Dendritic cell treated with granulocyte-macrophage colony-stimulating factor and Interleukin-4, amounts not matched to agents 40 ng/mL and 50 ng/mL, for 4 days (primary cell): ENCODE results near the gene CEACAM7.
"Not testable (repeated sequence)": the region's sequence is repeated elsewhere in the genome, so short reads cannot be mapped to it uniquely, and the experiment has no call there.

ENCODE experiments used
- H3K27ac Mint-ChIP-seq: one replicate; pipeline ENCODE4 v1.8.0; 2022; ENCODE audit warnings: mild to moderate bottlenecking, mixed read lengths
- H3K27me3 Mint-ChIP-seq: one replicate; pipeline ENCODE4 v1.8.0; 2022; ENCODE audit warnings: mild to moderate bottlenecking, mixed read lengths
- H3K36me3 Mint-ChIP-seq: one replicate; pipeline ENCODE4 v1.8.0; 2022; ENCODE audit warnings: low read depth, mixed read lengths
- H3K4me1 Mint-ChIP-seq: one replicate; pipeline ENCODE4 v1.8.0; 2022; ENCODE audit warnings: low read depth, mixed read lengths
- H3K4me3 Mint-ChIP-seq: one replicate; pipeline ENCODE4 v1.8.0; 2022; ENCODE audit warnings: mild to moderate bottlenecking, moderate library complexity, mixed read lengths
- H3K9me3 Mint-ChIP-seq: one replicate; pipeline ENCODE4 v1.8.0; 2022; ENCODE audit warnings: mixed read lengths
- intact Hi-C: fragments of 100-400 bp; cut with micrococcal nuclease; formaldehyde crosslinking; loops from one replicate; pipeline ENCODE4 v1.15.0; 2022

The CEACAM7 gene

DNA sequence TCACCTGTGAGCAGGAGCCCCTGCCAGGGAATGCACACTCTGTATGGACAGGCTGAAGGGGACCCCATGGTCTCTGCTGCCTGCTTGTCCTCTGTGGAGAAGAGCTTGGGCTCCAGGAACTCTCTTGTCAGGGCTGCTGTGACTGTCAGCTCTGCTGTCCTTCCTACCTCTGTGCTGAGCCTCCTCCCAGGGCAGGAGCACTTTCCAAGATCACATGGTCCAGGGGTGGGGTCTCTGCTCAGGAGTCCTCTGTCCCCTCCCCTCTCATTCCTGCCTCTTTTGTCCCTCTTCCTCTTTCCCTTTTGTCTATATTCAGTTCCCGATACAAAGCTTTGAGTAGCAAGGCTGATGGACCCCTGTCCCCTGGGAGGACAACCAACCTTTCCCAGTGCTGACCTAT lies at the start of gene CEACAM7:
Gene CEACAM7 (minus strand): TSS at position 173 of the 400 bp plus-strand sequence. CDS start 105 bp downstream, at position 68.
- Mint-ChIP-seq H3K4me1 (peaks cover 7% of the 10 kb centered on the region), H3K27ac (no peak within 1 kb of the TSS), H3K4me3 (no peak within 1 kb of the TSS), H3K36me3 (no peaks in the 10 kb centered on the region), H3K27me3 (peaks cover 48% of the 10 kb centered on the region), H3K9me3 (no peaks in the 10 kb centered on the region)
- intact Hi-C loops = no loop called here

DNA sequence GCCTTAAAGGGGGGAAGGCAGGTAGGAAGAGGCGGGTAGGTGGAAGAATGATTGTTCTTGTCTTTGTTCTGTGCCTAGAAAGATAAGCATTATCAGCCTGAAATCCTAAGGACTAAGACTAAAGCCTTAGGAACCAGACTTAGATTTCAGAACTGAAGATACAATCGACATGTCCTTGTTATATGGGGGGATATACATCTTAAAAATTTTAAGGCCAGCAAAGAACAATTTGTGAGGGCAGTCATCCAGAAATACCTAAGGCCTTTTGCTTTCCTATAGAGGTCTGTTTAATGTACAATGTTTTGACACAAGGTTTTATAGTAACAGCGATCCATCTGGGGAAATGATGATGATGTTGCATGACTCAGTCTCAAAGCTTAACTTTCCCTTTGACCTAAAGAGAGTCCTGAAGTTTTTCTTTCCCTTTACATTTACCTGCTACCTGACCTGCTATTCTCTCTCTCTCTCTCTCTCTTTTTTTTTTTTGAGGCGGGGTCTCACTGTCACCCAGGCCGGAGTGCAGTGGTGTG lies 47.1 kb upstream of the CEACAM7 start:
- no peaks in the 10 kb centered on the region for H3K4me1 Mint-ChIP-seq
- no peaks in the 10 kb centered on the region for H3K36me3 Mint-ChIP-seq
- H3K4me3 Mint-ChIP-seq = no peak overlapping the region
- no peak overlapping the region for H3K27ac Mint-ChIP-seq
- no peaks in the 10 kb centered on the region for H3K9me3 Mint-ChIP-seq
- peaks cover 6% of the 10 kb centered on the region for H3K27me3 Mint-ChIP-seq
- intact Hi-C loops = no loop called here

DNA sequence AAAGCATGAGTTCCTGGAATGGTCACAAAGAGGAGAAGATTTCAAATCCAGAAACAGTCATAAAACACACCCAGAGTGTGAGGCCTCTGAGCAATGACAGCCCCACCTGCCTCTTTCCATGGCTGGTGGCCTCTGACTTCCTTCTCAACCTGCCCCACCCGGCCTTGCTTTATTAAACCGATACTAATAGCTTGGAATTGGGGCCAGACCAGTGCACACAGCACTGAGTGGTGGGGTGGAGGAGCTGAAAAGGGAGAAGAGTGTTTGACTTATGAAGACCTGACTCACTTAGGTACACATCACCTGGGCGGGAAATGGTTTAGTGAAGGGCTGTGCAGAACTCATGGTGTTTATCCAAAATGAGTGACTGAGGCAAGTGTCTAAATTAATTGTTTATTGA lies 46.5 kb upstream of the CEACAM7 start:
- Mint-ChIP-seq H3K27ac (no peak overlapping the region), H3K9me3 (no peaks in the 10 kb centered on the region), H3K4me3 (no peak overlapping the region), H3K4me1 (no peaks in the 10 kb centered on the region), H3K36me3 (no peaks in the 10 kb centered on the region), H3K27me3 (peaks cover 6% of the 10 kb centered on the region)
- intact Hi-C loops = no loop called here

GRCh38 chr19:41734156-41734555 lies 46.1 kb upstream of the CEACAM7 start:
- intact Hi-C loops = no loop called here
- H3K27ac Mint-ChIP-seq = no peak overlapping the region
- peaks cover 6% of the 10 kb centered on the region for H3K27me3 Mint-ChIP-seq

GRCh38 chr19:41726493-41726892 lies 38.4 kb upstream of the CEACAM7 start:
- intact Hi-C loops = no loop called here
- H3K36me3 Mint-ChIP-seq = no peaks in the 10 kb centered on the region

More at GRCh38 chr19:41734156-41734555, 46.1 kb upstream of the CEACAM7 start:
- no peak overlapping the region for H3K4me3 Mint-ChIP-seq
- H3K4me1 Mint-ChIP-seq = no peaks in the 10 kb centered on the region
- no peaks in the 10 kb centered on the region for H3K9me3 Mint-ChIP-seq
- no peaks in the 10 kb centered on the region for H3K36me3 Mint-ChIP-seq

GRCh38 chr19:41720103-41720502 lies 32.0 kb upstream of the CEACAM7 start:
- Mint-ChIP-seq H3K4me3 (no peak overlapping the region), H3K27ac (no peak overlapping the region), H3K36me3 (no peaks in the 10 kb centered on the region), H3K4me1 (no peaks in the 10 kb centered on the region), H3K27me3 (peaks cover 16% of the 10 kb centered on the region), H3K9me3 (no peaks in the 10 kb centered on the region)
- intact Hi-C loops = no loop called here

More at GRCh38 chr19:41726493-41726892, 38.4 kb upstream of the CEACAM7 start:
- Mint-ChIP-seq H3K9me3 (no peaks in the 10 kb centered on the region), H3K4me3 (no peak overlapping the region), H3K4me1 (no peaks in the 10 kb centered on the region), H3K27ac (no peak overlapping the region), H3K27me3 (peaks cover 14% of the 10 kb centered on the region)

- no peak overlapping the region for H3K27ac Mint-ChIP-seq
Observed at GRCh38 chr19:41718761-41719160, 30.7 kb upstream of the CEACAM7 start.

GRCh38 chr19:41714598-41714997 lies 26.5 kb upstream of the CEACAM7 start:
- peaks cover 19% of the 10 kb centered on the region for H3K27me3 Mint-ChIP-seq
- H3K4me3 Mint-ChIP-seq = no peak overlapping the region
- no peaks in the 10 kb centered on the region for H3K36me3 Mint-ChIP-seq
- no peak overlapping the region for H3K27ac Mint-ChIP-seq
- H3K9me3 Mint-ChIP-seq = no peaks in the 10 kb centered on the region
- intact Hi-C loops = no loop called here
- H3K4me1 Mint-ChIP-seq = no peaks in the 10 kb centered on the region

More at GRCh38 chr19:41718761-41719160, 30.7 kb upstream of the CEACAM7 start:
- H3K4me3 Mint-ChIP-seq = no peak overlapping the region
- H3K36me3 Mint-ChIP-seq = no peaks in the 10 kb centered on the region
- H3K4me1 Mint-ChIP-seq = no peaks in the 10 kb centered on the region
- no peaks in the 10 kb centered on the region for H3K9me3 Mint-ChIP-seq
- intact Hi-C loops = no loop called here
- peaks cover 23% of the 10 kb centered on the region for H3K27me3 Mint-ChIP-seq

DNA sequence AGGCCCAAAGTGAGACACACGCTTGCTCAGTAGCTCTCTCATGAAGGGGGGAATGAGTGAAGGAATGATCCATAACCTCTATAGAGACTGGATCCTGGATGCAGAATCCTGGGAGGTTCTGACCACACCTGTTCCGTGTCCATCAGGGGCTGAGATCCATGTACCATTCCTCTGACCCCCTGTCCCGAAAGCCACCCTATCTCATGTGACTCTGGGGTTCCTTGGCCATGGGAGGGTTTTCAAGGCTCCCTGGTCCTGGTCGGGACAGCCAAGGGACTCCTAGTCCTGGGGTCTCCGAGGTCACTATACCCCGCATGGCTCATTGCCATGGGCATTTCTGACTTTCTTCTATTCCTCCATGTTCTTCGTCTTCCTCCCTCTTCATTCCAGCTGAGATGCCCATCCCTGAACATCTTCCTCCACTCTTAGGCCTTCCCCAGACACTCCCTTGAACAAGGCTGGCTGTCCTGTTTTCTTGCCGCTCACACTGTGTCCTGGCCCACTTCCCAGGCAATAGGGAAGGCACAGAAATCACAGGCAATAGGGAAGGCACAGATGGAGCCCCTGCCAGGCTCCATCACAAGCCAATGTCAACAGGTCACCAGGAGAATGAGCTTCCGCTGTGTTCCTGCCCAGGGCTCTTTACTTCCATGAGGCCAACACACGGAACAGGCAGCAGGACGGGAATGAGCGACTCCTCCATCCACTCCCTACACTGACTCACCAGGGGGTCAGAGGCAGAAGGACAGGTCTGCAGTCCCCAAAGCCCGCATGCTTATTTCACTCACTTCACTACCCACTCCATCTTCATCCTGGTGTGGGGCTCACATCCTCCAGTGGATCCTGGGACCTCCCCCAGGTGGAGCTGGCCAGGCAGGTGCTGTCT lies 23.5 kb upstream of the CEACAM7 start:
- H3K9me3 Mint-ChIP-seq = no peaks in the 10 kb centered on the region
- intact Hi-C loops = no loop called here
- H3K27ac Mint-ChIP-seq = no peak overlapping the region
- no peak overlapping the region for H3K4me3 Mint-ChIP-seq
- H3K4me1 Mint-ChIP-seq = peaks cover 6% of the 10 kb centered on the region
- H3K36me3 Mint-ChIP-seq = no peaks in the 10 kb centered on the region
- H3K27me3 Mint-ChIP-seq = peaks cover 31% of the 10 kb centered on the region

GRCh38 chr19:41709951-41710645 lies 22.0 kb upstream of the CEACAM7 start:
- intact Hi-C loops = no loop called here
- H3K36me3 Mint-ChIP-seq = no peaks in the 10 kb centered on the region
- H3K4me1 Mint-ChIP-seq = peaks cover 7% of the 10 kb centered on the region
- peaks cover 41% of the 10 kb centered on the region for H3K27me3 Mint-ChIP-seq
- no peak overlapping the region for H3K27ac Mint-ChIP-seq
- no peaks in the 10 kb centered on the region for H3K9me3 Mint-ChIP-seq
- H3K4me3 Mint-ChIP-seq = no peak overlapping the region

DNA sequence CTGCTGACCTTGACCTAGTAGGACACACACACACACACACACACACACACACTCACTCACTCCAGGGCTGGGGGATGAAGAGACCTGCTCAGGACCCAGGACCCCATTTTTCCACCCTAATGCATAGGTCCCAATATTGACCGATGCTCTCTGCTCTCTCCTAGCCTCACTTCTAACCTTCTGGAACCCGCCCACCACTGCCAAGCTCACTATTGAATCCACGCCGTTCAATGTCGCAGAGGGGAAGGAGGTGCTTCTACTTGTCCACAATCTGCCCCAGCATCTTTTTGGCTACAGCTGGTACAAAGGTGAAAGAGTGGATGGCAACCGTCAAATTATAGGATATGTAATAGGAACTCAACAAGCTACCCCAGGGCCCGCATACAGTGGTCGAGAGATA lies 21.4 kb upstream of the CEACAM7 start:
- H3K4me3 Mint-ChIP-seq, H3K27ac Mint-ChIP-seq, intact Hi-C loops, H3K4me1 Mint-ChIP-seq, H3K9me3 Mint-ChIP-seq, H3K36me3 Mint-ChIP-seq: not testable (repeated sequence)
- peaks cover 41% of the 10 kb centered on the region for H3K27me3 Mint-ChIP-seq

GRCh38 chr19:41708481-41708880 lies 20.4 kb upstream of the CEACAM7 start, which contains the start of gene CEACAM5:
Gene CEACAM5 (plus strand): TSS chr19:41708626. CDS start chr19:41708732, 106 bp downstream.
- Mint-ChIP-seq H3K36me3 (no peaks in the 10 kb centered on the region), H3K27me3 (peaks cover 44% of the 10 kb centered on the region), H3K27ac (no peak within 1 kb of the TSS), H3K9me3 (no peaks in the 10 kb centered on the region), H3K4me3 (no peak within 1 kb of the TSS), H3K4me1 (peaks cover 7% of the 10 kb centered on the region)
- intact Hi-C loops = no loop called here

DNA sequence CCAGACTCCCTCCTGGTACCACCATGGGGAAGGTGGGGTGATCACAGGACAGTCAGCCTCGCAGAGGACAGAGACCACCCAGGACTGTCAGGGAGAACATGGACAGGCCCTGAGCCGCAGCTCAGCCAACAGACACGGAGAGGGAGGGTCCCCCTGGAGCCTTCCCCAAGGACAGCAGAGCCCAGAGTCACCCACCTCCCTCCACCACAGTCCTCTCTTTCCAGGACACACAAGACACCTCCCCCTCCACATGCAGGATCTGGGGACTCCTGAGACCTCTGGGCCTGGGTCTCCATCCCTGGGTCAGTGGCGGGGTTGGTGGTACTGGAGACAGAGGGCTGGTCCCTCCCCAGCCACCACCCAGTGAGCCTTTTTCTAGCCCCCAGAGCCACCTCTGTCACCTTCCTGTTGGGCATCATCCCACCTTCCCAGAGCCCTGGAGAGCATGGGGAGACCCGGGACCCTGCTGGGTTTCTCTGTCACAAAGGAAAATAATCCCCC lies 19.9 kb upstream of the CEACAM7 start:
- H3K4me1 Mint-ChIP-seq = peaks cover 7% of the 10 kb centered on the region
- H3K36me3 Mint-ChIP-seq = no peaks in the 10 kb centered on the region
- H3K27me3 Mint-ChIP-seq = peaks cover 44% of the 10 kb centered on the region
- H3K9me3 Mint-ChIP-seq = no peaks in the 10 kb centered on the region
- no peak overlapping the region for H3K4me3 Mint-ChIP-seq
- H3K27ac Mint-ChIP-seq = no peak overlapping the region
- intact Hi-C loops = loop anchor here (1.0 kb wide), 1 partner anchor 38 kb away; no protein-coding TSS in a partner anchor

DNA sequence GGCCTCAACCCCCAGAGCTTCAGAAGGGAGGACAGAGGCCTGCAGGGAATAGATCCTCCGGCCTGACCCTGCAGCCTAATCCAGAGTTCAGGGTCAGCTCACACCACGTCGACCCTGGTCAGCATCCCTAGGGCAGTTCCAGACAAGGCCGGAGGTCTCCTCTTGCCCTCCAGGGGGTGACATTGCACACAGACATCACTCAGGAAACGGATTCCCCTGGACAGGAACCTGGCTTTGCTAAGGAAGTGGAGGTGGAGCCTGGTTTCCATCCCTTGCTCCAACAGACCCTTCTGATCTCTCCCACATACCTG lies 19.4 kb upstream of the CEACAM7 start:
- intact Hi-C loops = loop anchor here (1.0 kb wide), 1 partner anchor 39 kb away; no protein-coding TSS in a partner anchor
- no peaks in the 10 kb centered on the region for H3K9me3 Mint-ChIP-seq

More for the DNA sequence above, 19.4 kb upstream of the CEACAM7 start:
- Mint-ChIP-seq H3K36me3 (no peaks in the 10 kb centered on the region), H3K27ac (no peak overlapping the region), H3K4me1 (peaks cover 7% of the 10 kb centered on the region), H3K27me3 (peaks cover 47% of the 10 kb centered on the region), H3K4me3 (no peak overlapping the region)
